GM10266 (cell line): ENCODE results near the gene MISP.

Source experiments
- DNase-seq: peaks from one replicate; pipeline ENCODE4 v3.0.0; 2012; ENCODE audit errors: extremely low spot score
- TF ChIP-seq, protein P1 (sequence below): IDR thresholded peaks from 2 replicates; pipeline ENCODE4 v1.5.1; 2012; ENCODE audit warnings: mild to moderate bottlenecking, low read depth; ENCODE audit not compliant: control insufficient read depth, insufficient read depth; ENCODE audit errors: missing control alignments

MISP gene

DNA sequence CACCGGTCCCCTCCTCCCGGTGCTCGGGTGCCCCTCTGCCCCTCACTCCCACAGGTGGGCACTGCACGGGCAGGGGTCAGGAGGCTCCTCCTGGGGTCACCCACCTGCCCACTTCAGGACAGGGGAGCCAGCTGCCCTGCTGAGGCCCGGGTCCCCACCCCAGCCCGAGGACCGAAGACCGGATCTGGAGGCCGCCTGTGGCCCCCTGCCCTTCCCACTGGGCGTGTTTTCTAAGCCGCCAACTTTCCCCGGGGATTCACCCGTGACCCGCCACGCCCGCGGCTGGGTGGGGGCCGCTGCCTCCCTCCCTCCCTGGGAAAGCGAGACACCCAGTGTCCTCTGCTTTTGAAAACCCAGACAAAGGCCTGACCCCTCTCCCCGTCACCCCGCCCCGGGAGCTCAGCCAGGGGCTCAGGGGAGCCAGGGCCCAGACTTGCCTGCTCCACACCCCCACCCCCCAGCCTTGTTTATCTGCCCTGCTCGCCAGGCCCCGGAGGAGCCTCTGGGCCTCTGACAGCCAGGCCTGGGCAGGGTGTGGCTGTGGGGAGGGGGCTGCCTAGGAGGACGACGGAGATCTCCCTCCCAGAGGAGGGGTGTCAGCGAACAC, 40.8 kb upstream of the MISP start:
- no peak for DNase-seq
- TF ChIP-seq, protein P1, sequence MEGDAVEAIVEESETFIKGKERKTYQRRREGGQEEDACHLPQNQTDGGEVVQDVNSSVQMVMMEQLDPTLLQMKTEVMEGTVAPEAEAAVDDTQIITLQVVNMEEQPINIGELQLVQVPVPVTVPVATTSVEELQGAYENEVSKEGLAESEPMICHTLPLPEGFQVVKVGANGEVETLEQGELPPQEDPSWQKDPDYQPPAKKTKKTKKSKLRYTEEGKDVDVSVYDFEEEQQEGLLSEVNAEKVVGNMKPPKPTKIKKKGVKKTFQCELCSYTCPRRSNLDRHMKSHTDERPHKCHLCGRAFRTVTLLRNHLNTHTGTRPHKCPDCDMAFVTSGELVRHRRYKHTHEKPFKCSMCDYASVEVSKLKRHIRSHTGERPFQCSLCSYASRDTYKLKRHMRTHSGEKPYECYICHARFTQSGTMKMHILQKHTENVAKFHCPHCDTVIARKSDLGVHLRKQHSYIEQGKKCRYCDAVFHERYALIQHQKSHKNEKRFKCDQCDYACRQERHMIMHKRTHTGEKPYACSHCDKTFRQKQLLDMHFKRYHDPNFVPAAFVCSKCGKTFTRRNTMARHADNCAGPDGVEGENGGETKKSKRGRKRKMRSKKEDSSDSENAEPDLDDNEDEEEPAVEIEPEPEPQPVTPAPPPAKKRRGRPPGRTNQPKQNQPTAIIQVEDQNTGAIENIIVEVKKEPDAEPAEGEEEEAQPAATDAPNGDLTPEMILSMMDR: no peak

DNA sequence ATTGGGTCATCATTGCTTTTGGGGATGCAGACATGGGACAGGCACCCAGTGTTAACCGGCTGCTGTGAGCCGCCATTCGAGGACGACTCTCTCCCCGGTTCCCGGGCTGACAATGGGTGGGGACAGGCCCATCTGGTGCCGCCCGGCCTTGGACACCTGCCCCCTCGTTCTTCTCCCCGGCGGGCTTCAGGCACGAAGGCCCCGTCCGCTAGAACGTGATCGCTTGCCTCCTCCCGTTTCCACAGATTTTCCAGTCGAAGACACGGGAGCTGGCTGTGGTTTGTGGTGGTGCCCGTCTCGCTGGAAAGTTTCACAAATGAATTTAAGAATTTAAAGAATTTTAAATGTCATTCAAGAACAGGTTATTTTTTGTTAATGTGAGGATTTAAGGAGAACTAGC, 40.1 kb upstream of the MISP start:
- TF ChIP-seq, protein P1: no peak
- DNase-seq: no peak

DNA sequence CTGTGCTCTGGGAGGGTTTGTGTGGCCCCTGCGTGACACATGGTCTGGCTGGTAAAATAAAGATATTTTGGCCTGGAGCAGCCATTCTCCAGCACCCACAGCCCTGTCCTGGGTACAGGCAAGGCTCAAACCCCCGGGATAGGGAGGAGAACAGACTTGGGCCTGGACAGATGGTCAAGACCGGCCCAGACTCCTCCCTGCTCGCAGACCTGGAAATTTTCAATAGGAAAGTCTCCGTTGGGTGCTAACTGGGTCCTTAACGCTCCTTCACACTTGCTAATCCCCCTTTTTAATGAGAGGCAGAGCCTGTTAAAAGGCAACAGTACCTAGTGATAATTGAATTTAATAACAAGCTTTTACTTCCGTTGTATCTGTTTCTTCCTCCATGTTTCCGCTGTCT, 39.7 kb upstream of the MISP start:
- DNase-seq: no peak
- TF ChIP-seq, protein P1: no peak

DNA sequence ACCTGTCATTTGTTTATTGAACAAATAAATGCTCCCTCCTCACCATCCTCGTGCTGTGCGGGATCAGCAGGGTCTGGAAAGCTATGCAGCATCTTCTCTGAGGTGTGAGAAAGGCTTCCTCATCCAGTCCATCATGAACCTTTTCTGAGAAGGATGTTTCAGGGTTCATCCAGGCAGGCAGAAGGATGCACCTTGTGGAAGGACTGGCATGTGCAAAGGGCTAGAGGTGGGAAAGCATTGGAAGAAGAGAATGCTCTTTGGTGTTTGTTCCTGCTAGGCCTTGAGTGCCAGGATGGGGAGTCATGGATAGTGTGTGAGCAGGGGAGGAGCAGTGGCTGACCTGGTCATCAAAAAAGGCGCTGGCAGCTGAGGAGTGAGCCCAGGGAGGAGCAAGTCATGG, 35.6 kb upstream of the MISP start:
- no peak for DNase-seq
- TF ChIP-seq, protein P1: no peak

DNA sequence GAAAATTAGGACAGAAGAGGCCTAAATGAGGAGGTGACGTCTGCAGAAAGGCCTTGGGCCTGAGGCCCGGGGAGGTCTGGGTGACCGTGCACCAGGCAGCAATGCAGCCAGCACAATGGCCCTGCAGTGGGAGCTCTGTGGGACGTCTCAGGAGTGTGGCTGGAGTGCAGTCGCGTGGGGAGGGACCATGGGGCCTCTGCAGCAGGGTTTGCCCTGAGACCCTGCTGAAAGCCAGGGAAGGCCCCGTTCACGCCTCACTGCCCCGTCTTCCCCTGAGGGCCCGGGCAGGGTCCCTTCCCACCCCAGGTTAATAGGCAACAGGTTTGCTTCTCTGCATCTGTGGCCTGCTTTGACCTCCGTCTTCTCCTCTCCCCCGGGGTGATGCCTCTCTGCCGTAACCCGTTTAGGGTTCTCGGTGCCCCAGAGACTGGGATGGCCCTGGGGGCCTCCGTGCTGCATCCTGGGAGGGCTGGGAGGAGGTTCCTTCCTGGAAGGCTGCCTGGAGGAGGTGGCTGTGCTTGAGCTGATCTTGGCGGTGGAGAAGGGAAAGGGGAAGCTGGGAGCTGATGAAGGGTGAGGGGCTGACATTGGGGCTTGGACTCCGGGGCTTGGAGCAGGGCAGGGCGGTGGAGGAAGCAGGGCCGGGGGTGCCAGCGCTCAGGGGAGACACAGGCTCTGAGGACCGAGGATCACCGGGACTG, 32.5 kb upstream of the MISP start:
- no peak for DNase-seq
- TF ChIP-seq, protein P1: no peak

DNA sequence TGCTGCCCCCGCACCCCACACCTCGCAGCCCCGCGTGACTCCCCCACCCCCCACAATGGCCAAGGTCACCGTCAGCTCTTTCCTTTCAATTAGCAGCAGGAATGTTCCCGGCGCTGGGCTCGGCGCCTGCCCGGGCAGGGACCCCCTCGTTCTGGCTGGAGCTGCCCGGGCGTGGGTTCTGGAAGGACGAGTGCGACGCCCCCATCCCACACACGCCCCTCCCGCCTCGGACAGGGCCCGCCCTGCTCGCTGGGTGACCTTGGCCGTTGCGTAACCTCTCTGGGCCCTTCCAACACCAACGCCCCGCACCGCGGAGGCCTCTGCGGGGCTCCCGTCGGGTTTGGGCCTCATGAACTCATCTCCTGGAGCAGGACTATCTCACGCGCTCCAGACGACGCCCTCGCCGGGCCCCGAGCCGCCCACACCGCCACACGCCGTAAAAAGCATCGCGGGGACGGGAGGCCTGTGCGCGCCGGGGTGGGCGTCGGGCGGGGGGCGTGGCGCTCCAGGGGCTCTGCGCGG, 31.9 kb upstream of the MISP start:
- TF ChIP-seq, protein P1: no peak

More for the DNA sequence above, 31.9 kb upstream of the MISP start:
- DNase-seq: no peak
